Breast epithelium (tissue), 4 donors: ENCODE data around the gene NXN. TPM values are rescaled to one million over a fixed set of nuclear protein-coding genes. Genes with fewer than 3 reads are reported as not detected.

ENCODE experiments used
- DNase-seq, 2 donors: peaks; one replicate each; pipeline ENCODE4 v3.0.0-alpha.2; 2019; ENCODE audit warnings: low spot score in 2 of 2
- H3K27ac ChIP-seq, 2 donors: fragments of 200-600 bp; sonication (generic) in 1 of 2; one replicate each; pipeline ENCODE4 v1.5.1; 2016 to 2019; ENCODE audit warnings: mild to moderate bottlenecking in 1 of 2
- H3K27me3 ChIP-seq, 2 donors: fragments of 200-600 bp; sonication (generic) in 1 of 2; one replicate each; pipeline versions ENCODE4 v1.5.1 to v1.6.0; 2017 to 2019; ENCODE audit warnings: control low read depth in 1 of 2, mild to moderate bottlenecking in 1 of 2
- H3K36me3 ChIP-seq: fragments of 200-600 bp; one replicate; pipeline ENCODE4 v1.5.1; 2019
- H3K4me1 ChIP-seq, 2 donors: fragments of 200-600 bp; sonication (generic); one replicate each; pipeline ENCODE4 v1.5.1; 2016 to 2019; ENCODE audit warnings: control low read depth in 1 of 2
- H3K4me3 ChIP-seq, 3 donors: fragments of 200-600 bp; sonication (generic); 1 replicate in 2 of 3; 2 replicates in 1 of 3; pipeline ENCODE4 v1.5.1; 2016 to 2019; ENCODE audit warnings: mild to moderate bottlenecking in 3 of 3, moderate library complexity in 2 of 3
- H3K9me3 ChIP-seq, 2 donors: fragments of 200-600 bp; sonication (generic) in 1 of 2; one replicate each; pipeline ENCODE4 v1.5.1; 2016 to 2019; ENCODE audit warnings: control low read depth in 1 of 2
- CTCF ChIP-seq, 3 donors: fragments of 450-650 bp; IDR thresholded peaks; one replicate each; pipeline ENCODE4 v1.5.1; 2016 to 2017; ENCODE audit warnings: antibody characterized with exemption in 3 of 3, mild to moderate bottlenecking in 3 of 3, moderate library complexity in 3 of 3
- POLR2A ChIP-seq: fragments of 450-650 bp; IDR thresholded peaks from one replicate; pipeline ENCODE4 v1.6.1; 2016; ENCODE audit warnings: antibody characterized with exemption, mild to moderate bottlenecking, moderate library complexity
- POLR2AphosphoS5 ChIP-seq, 3 donors: sonication (generic); formaldehyde crosslinking; IDR thresholded peaks; one replicate each; pipeline ENCODE4 v1.6.1; 2017; ENCODE audit warnings: antibody characterized with exemption in 3 of 3
- intact Hi-C: fragments of 100-400 bp; cut with DNase I; formaldehyde crosslinking; loops from one replicate; pipeline ENCODE4 v1.15.1; 2023; ENCODE audit warnings: low total_unique reads
- total RNA-seq, 3 donors: library from RNA; depleted of rRNA; stranded (reverse); fragments of >200 nt; gene quantifications; one replicate each; pipeline ENCODE4 v1.1.0, GENCODE V29; 2016

NXN gene
- total RNA-seq, 3 donors from 2014 or later = 9.3 to 14.3 (median 12.8) TPM

GRCh38 chr17:962670-963069 lies 16.9 kb downstream of the NXN start:
- DNase-seq = no peak
- H3K27me3 ChIP-seq = no peaks in the 10 kb centered on the region
- TF ChIP-seq POLR2AphosphoS5 (IDR thresholded peaks at IDR 0.05) = no peak
- TF ChIP-seq POLR2A = no peak
- TF ChIP-seq CTCF (IDR thresholded peaks at IDR 0.05) = no peak
- H3K9me3 ChIP-seq = no peaks in the 10 kb centered on the region
- no peaks in the 10 kb centered on the region for H3K36me3 ChIP-seq
- H3K4me1 ChIP-seq = no peaks in the 10 kb centered on the region
- intact Hi-C loops = no loop called here
- H3K4me3 ChIP-seq = no peak overlapping the region
- H3K27ac ChIP-seq = no peak overlapping the region

- Histone ChIP-seq H3K4me1 (no peaks in the 10 kb centered on the region), H3K9me3 (no peaks in the 10 kb centered on the region), H3K27ac (no peak overlapping the region), H3K36me3 (no peaks in the 10 kb centered on the region), H3K4me3 (no peak overlapping the region), H3K27me3 (no peaks in the 10 kb centered on the region)
- intact Hi-C loops = no loop called here
- DNase-seq = no peak
- TF ChIP-seq CTCF (IDR thresholded peaks at IDR 0.05) (no peak), POLR2AphosphoS5 (IDR thresholded peaks at IDR 0.05) (no peak), POLR2A (no peak)
These were observed 17.4 kb downstream of the NXN start for GRCh38 chr17:962166-962565.

GRCh38 chr17:958712-959451 lies 20.7 kb downstream of the NXN start:
- H3K27me3 ChIP-seq = no peaks in the 10 kb centered on the region
- H3K36me3 ChIP-seq = no peaks in the 10 kb centered on the region
- no peak for DNase-seq
- TF ChIP-seq POLR2AphosphoS5 (IDR thresholded peaks at IDR 0.05) (no peak), CTCF (IDR thresholded peaks at IDR 0.05) (no peak), POLR2A (no peak)
- H3K4me1 ChIP-seq = no peaks in the 10 kb centered on the region
- no peak overlapping the region for H3K27ac ChIP-seq
- no peaks in the 10 kb centered on the region for H3K9me3 ChIP-seq
- H3K4me3 ChIP-seq = no peak overlapping the region
- intact Hi-C loops = no loop called here

- no peak for DNase-seq
- no peak overlapping the region for H3K27ac ChIP-seq
- H3K36me3 ChIP-seq = no peaks in the 10 kb centered on the region
- no peak overlapping the region for H3K4me3 ChIP-seq
- H3K27me3 ChIP-seq = no peaks in the 10 kb centered on the region
- no peaks in the 10 kb centered on the region for H3K4me1 ChIP-seq
- TF ChIP-seq CTCF (IDR thresholded peaks at IDR 0.05) (no peak), POLR2A (no peak), POLR2AphosphoS5 (IDR thresholded peaks at IDR 0.05) (no peak)
- intact Hi-C loops = no loop called here
- no peaks in the 10 kb centered on the region for H3K9me3 ChIP-seq
These were observed 21.6 kb downstream of the NXN start for GRCh38 chr17:957856-958421.

GRCh38 chr17:956905-957304 lies 22.7 kb downstream of the NXN start:
- no peak overlapping the region for H3K27ac ChIP-seq
- DNase-seq = no peak
- TF ChIP-seq POLR2AphosphoS5 (IDR thresholded peaks at IDR 0.05) (no peak), CTCF (IDR thresholded peaks at IDR 0.05) (no peak), POLR2A (no peak)
- intact Hi-C loops = no loop called here
- H3K9me3 ChIP-seq = no peaks in the 10 kb centered on the region
- no peaks in the 10 kb centered on the region for H3K27me3 ChIP-seq
- no peaks in the 10 kb centered on the region for H3K4me1 ChIP-seq
- no peak overlapping the region for H3K4me3 ChIP-seq
- no peaks in the 10 kb centered on the region for H3K36me3 ChIP-seq
